ENCODE results near the gene MARS1. TPM values are rescaled to one million over a fixed set of nuclear protein-coding genes. Genes with fewer than 3 reads are reported as not detected.

Gene MARS1
- total and polyA plus RNA-seq, 2 donors (not counting 1 experiment from before 2014, with no cell fraction given): 89.9 to 352 TPM

- H3K36me3 ChIP-seq (ENCODE audit: control insufficient read depth, insufficient read depth, low read length): peaks cover 24% of the 10 kb centered on the region
These were observed 40.3 kb downstream of the MARS1 start for GRCh38 chr12:57528176-57528575.

GRCh38 chr12:57528831-57529555 is 41.1 kb downstream of the MARS1 start:
- Histone ChIP-seq H3K4me1 (ENCODE audit: control insufficient read depth, extremely low read depth, insufficient read depth, low read length) (peaks cover 2% of the 10 kb centered on the region), H3K9me3 (ENCODE audit: control insufficient read depth, insufficient read depth, low read depth, low read length) (no peaks in the 10 kb centered on the region), H3K4me2 (ENCODE audit: extremely low read depth, insufficient read depth, low read length) (no peak overlapping the region), H2AFZ (ENCODE audit: low read length) (no peak overlapping the region), H3K36me3 (ENCODE audit: control insufficient read depth, insufficient read depth, low read length) (peaks cover 25% of the 10 kb centered on the region), H3K79me2 (ENCODE audit: control insufficient read depth, insufficient read depth, low read length) (peaks cover 13% of the 10 kb centered on the region), H3K27ac (ENCODE audit: insufficient read depth, low read length) (no peak overlapping the region), H4K20me1 (ENCODE audit: control insufficient read depth, extremely low read depth, insufficient read depth, low read length) (no peaks in the 10 kb centered on the region), H3K4me3 (replicated peaks in 1 of 4; ENCODE audit: control extremely low read depth in 1 of 4, insufficient read depth in 1 of 4, low read depth in 3 of 4, low read length in 4 of 4) (no peak overlapping the region), H3K9ac (ENCODE audit: insufficient read depth, low read length) (no peak overlapping the region), H3K27me3 (ENCODE audit: control insufficient read depth, insufficient read depth, low read length) (no peaks in the 10 kb centered on the region)
- TF ChIP-seq EZH2 (IDR thresholded peaks at IDR 0.05; ENCODE audit: low read length, missing control alignments) (no peak), CTCF (conservative IDR thresholded peaks at IDR 0.05 in 1 of 2, IDR thresholded peaks at IDR 0.05 in 1 of 2; ENCODE audit: low read depth in 1 of 2, low read length in 2 of 2) (no peak)
- no peak for DNase-seq (ENCODE audit: low read depth in 2 of 2)

More at GRCh38 chr12:57528176-57528575, 40.3 kb downstream of the MARS1 start:
- H3K4me3 ChIP-seq (replicated peaks in 1 of 4; ENCODE audit: control extremely low read depth in 1 of 4, insufficient read depth in 1 of 4, low read depth in 3 of 4, low read length in 4 of 4): no peak overlapping the region
- H2AFZ ChIP-seq (ENCODE audit: low read length): no peak overlapping the region
- no peak for DNase-seq (ENCODE audit: low read depth in 2 of 2)
- no peak overlapping the region for H3K27ac ChIP-seq (ENCODE audit: insufficient read depth, low read length)
- no peaks in the 10 kb centered on the region for H4K20me1 ChIP-seq (ENCODE audit: control insufficient read depth, extremely low read depth, insufficient read depth, low read length)
- TF ChIP-seq CTCF (conservative IDR thresholded peaks at IDR 0.05 in 1 of 2, IDR thresholded peaks at IDR 0.05 in 1 of 2; ENCODE audit: low read depth in 1 of 2, low read length in 2 of 2) (no peak), EZH2 (IDR thresholded peaks at IDR 0.05; ENCODE audit: low read length, missing control alignments) (no peak)
- H3K9me3 ChIP-seq (ENCODE audit: control insufficient read depth, insufficient read depth, low read depth, low read length): no peaks in the 10 kb centered on the region
- no peak overlapping the region for H3K9ac ChIP-seq (ENCODE audit: insufficient read depth, low read length)
- H3K4me1 ChIP-seq (ENCODE audit: control insufficient read depth, extremely low read depth, insufficient read depth, low read length): peaks cover 7% of the 10 kb centered on the region
- H3K4me2 ChIP-seq (ENCODE audit: extremely low read depth, insufficient read depth, low read length): no peak overlapping the region
- H3K79me2 ChIP-seq (ENCODE audit: control insufficient read depth, insufficient read depth, low read length): peaks cover 21% of the 10 kb centered on the region
- H3K27me3 ChIP-seq (ENCODE audit: control insufficient read depth, insufficient read depth, low read length): no peaks in the 10 kb centered on the region

- Histone ChIP-seq H3K27ac (ENCODE audit: insufficient read depth, low read length) (no peak overlapping the region), H2AFZ (ENCODE audit: low read length) (no peak overlapping the region), H3K4me1 (ENCODE audit: control insufficient read depth, extremely low read depth, insufficient read depth, low read length) (no peaks in the 10 kb centered on the region), H3K9ac (ENCODE audit: insufficient read depth, low read length) (no peak overlapping the region), H3K4me2 (ENCODE audit: extremely low read depth, insufficient read depth, low read length) (no peak overlapping the region), H3K79me2 (ENCODE audit: control insufficient read depth, insufficient read depth, low read length) (peaks cover 4% of the 10 kb centered on the region), H3K27me3 (ENCODE audit: control insufficient read depth, insufficient read depth, low read length) (no peaks in the 10 kb centered on the region), H4K20me1 (ENCODE audit: control insufficient read depth, extremely low read depth, insufficient read depth, low read length) (no peaks in the 10 kb centered on the region), H3K36me3 (ENCODE audit: control insufficient read depth, insufficient read depth, low read length) (peaks cover 25% of the 10 kb centered on the region), H3K4me3 (replicated peaks in 1 of 4; ENCODE audit: control extremely low read depth in 1 of 4, insufficient read depth in 1 of 4, low read depth in 3 of 4, low read length in 4 of 4) (no peak overlapping the region), H3K9me3 (ENCODE audit: control insufficient read depth, insufficient read depth, low read depth, low read length) (no peaks in the 10 kb centered on the region)
- DNase-seq (ENCODE audit: low read depth in 2 of 2): no peak
- TF ChIP-seq EZH2 (IDR thresholded peaks at IDR 0.05; ENCODE audit: low read length, missing control alignments): no peak
- no peak for TF ChIP-seq CTCF (conservative IDR thresholded peaks at IDR 0.05 in 1 of 2, IDR thresholded peaks at IDR 0.05 in 1 of 2; ENCODE audit: low read depth in 1 of 2, low read length in 2 of 2)
These were observed 42.0 kb downstream of the MARS1 start for GRCh38 chr12:57529831-57530230.
